Measurements from ENCODE around the gene GCGR.

GCGR gene

DNA sequence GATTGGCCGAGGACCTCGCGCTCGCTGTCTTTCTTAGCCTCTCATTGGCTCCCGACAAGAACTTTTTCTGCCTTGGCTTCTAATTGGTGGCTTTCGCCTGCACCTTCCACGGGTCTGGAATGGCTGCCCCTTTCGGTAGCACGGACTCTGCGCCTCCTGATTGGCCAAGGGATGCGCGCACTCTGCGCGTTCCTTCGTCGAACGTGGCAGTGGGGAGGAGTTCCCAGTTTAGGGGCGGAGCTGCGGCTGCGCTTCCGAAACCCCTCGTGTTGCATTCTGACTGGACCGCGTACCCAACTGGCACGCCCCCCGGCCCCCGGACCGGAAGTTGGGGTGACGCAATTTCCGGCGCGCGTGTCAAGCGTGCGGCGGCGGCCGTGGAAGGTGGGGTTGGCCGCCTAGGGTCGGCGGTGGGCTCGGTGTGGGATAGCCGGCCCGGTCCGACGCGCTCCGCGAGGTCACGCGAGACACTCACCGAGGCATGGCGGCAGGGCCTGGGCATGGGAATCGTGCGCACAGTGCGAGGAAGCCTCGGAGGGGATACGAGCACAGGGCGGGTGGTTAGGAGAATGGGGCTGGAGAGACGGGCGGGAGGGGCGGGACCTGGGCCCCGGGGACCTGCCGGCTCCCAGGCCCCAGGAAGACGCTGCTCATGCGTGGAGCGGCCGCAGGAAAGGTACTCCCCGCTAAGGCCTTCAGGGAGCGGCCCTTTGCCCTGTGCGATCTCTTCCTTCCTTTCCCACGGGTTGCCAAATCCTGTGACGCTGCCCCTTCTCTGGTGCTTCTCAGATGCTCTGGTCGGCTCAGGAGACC lies 57.0 kb downstream of the GCGR start:
- TF ChIP-seq SIN3A (IDR thresholded peaks at IDR 0.05; ENCODE audit: borderline replicate concordance, insufficient read depth, low read length) (peak; percentile 96; the same call in 1 of the 2 replicates), TAF1 (IDR thresholded peaks at IDR 0.05; ENCODE audit: borderline replicate concordance, insufficient read depth, low read length) (peak; percentile 88), POLR2AphosphoS5 (IDR thresholded peaks at IDR 0.05; ENCODE audit: low read depth, low read length) (peak; percentile 93), FOXP2 (optimal IDR thresholded peaks at IDR 0.05; ENCODE audit: borderline replicate concordance, extremely low read depth, extremely low read length, insufficient read depth) (no peak)
- TF ChIP-seq, protein P1, sequence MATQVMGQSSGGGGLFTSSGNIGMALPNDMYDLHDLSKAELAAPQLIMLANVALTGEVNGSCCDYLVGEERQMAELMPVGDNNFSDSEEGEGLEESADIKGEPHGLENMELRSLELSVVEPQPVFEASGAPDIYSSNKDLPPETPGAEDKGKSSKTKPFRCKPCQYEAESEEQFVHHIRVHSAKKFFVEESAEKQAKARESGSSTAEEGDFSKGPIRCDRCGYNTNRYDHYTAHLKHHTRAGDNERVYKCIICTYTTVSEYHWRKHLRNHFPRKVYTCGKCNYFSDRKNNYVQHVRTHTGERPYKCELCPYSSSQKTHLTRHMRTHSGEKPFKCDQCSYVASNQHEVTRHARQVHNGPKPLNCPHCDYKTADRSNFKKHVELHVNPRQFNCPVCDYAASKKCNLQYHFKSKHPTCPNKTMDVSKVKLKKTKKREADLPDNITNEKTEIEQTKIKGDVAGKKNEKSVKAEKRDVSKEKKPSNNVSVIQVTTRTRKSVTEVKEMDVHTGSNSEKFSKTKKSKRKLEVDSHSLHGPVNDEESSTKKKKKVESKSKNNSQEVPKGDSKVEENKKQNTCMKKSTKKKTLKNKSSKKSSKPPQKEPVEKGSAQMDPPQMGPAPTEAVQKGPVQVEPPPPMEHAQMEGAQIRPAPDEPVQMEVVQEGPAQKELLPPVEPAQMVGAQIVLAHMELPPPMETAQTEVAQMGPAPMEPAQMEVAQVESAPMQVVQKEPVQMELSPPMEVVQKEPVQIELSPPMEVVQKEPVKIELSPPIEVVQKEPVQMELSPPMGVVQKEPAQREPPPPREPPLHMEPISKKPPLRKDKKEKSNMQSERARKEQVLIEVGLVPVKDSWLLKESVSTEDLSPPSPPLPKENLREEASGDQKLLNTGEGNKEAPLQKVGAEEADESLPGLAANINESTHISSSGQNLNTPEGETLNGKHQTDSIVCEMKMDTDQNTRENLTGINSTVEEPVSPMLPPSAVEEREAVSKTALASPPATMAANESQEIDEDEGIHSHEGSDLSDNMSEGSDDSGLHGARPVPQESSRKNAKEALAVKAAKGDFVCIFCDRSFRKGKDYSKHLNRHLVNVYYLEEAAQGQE (IDR thresholded peaks at IDR 0.05; ENCODE audit: insufficient read depth in 1 of 2, low read depth in 2 of 2, low read length in 2 of 2) = peak in 1 of 2 experiments; percentile 67; a peak in 1 of 4 replicates

DNA sequence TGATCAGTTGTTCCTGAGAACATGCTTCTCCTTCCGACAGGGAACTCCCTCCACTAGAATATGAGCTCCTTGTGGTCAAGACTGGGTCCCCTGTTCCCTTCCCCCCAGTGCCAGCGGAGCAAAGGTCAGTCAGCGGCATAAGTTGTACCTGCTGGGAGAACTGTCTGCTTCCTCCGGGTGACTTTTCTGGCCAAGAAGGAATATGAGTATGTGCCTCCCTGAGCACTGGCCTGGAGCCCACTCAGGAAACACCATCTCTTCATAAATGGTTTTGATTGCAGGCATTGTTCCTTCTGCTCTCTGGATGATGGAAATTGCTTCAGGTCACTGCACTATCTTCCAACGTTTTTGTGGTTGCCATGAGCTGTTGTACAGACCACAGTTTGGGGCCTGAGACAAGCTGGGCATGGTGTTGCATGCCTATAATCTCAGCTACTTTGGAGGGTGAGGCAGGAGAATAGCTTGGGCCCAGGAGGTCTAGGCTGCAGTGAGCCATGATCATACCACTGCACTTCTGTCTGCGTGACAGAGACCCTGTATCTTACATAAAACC lies 59.2 kb downstream of the GCGR start:
- TF ChIP-seq TAF1 (IDR thresholded peaks at IDR 0.05; ENCODE audit: borderline replicate concordance, insufficient read depth, low read length) (no peak), FOXP2 (optimal IDR thresholded peaks at IDR 0.05; ENCODE audit: borderline replicate concordance, extremely low read depth, extremely low read length, insufficient read depth) (no peak), SIN3A (IDR thresholded peaks at IDR 0.05; ENCODE audit: borderline replicate concordance, insufficient read depth, low read length) (no peak), POLR2AphosphoS5 (IDR thresholded peaks at IDR 0.05; ENCODE audit: low read depth, low read length) (no peak; the same call in 1 of the 2 replicates)
- TF ChIP-seq, protein P1 (IDR thresholded peaks at IDR 0.05; ENCODE audit: insufficient read depth in 1 of 2, low read depth in 2 of 2, low read length in 2 of 2) = no peak

Measured in PFSK-1 (cell line).